Daoy (cell line): Measurements from ENCODE around the gene ELF5. TPM values are rescaled to one million over a fixed set of nuclear protein-coding genes. Genes with fewer than 3 reads are reported as not detected.

Source experiments
- total RNA-seq: library from RNA; depleted of rRNA; stranded (reverse); fragments of >200 nt; shearing (Covaris generic); gene quantifications from 2 replicates; pipeline ENCODE4 v1.2.3, GENCODE V29; 2014; rRNA removed

ELF5 gene
- total RNA-seq, 1 experiment from 2014 or later = not detected

Other genes starting within 250 kb of the ELF5 start
- gene ABTB2, start 155.8 kb downstream of the ELF5 start, total RNA-seq = 9.3 and 11.4 TPM in 2 replicates
- gene CAT, start 74.9 kb downstream of the ELF5 start, total RNA-seq = 32.3 and 38.6 TPM in 2 replicates
- 0.57 and 1.1 TPM in 2 replicates for gene EHF, start 107.3 kb upstream of the ELF5 start, total RNA-seq